Measurements from ENCODE around the gene ABHD12B. TPM values are rescaled to one million over a fixed set of nuclear protein-coding genes. Genes with fewer than 3 reads are reported as not detected.

The ABHD12B gene
- total and polyA plus RNA-seq, 2 donors from 2014 or later: 0.88 TPM; not detected in 1

GRCh38 chr14:50855558-50855957, 16.3 kb upstream of the ABHD12B start:
- Histone ChIP-seq H3K9me3 (ENCODE audit: control insufficient read depth in 2 of 3, insufficient read depth in 1 of 3, low read length in 3 of 3) (no peaks in the 10 kb centered on the region), H3K4me1 (ENCODE audit: control insufficient read depth in 2 of 3, insufficient read depth in 2 of 3, low read depth in 1 of 3, low read length in 3 of 3) (peaks cover 0 to 5% (median 0%) of the 10 kb centered on the region in 3 donors), H3K27ac (ENCODE audit: low read depth in 2 of 2, low read length in 2 of 2) (no peak overlapping the region), H3K4me3 (ENCODE audit: low read length in 3 of 3) (no peak overlapping the region), H3K27me3 (ENCODE audit: control insufficient read depth, insufficient read depth, low read length) (no peaks in the 10 kb centered on the region), H3K9ac (ENCODE audit: low read length in 3 of 3) (no peak overlapping the region), H3K36me3 (ENCODE audit: control insufficient read depth in 2 of 3, insufficient read depth in 3 of 3, low read length in 3 of 3) (no peaks in the 10 kb centered on the region)
- DNase-seq: no peak
- no peak for FAIRE-seq
- intact Hi-C loops (cut with DNase I): no loop called here
- TF ChIP-seq CTCF (IDR thresholded peaks at IDR 0.05; ENCODE audit: borderline replicate concordance, extremely low read depth, insufficient read depth): no peak

- Histone ChIP-seq H3K36me3 (ENCODE audit: control insufficient read depth in 2 of 3, insufficient read depth in 3 of 3, low read length in 3 of 3) (no peaks in the 10 kb centered on the region), H3K9me3 (ENCODE audit: control insufficient read depth in 2 of 3, insufficient read depth in 1 of 3, low read length in 3 of 3) (no peaks in the 10 kb centered on the region), H3K4me3 (ENCODE audit: low read length in 3 of 3) (no peak overlapping the region), H3K27ac (ENCODE audit: low read depth in 2 of 2, low read length in 2 of 2) (no peak overlapping the region), H3K4me1 (ENCODE audit: control insufficient read depth in 2 of 3, insufficient read depth in 2 of 3, low read depth in 1 of 3, low read length in 3 of 3) (peaks cover 0 to 5% (median 0%) of the 10 kb centered on the region in 3 donors), H3K9ac (ENCODE audit: low read length in 3 of 3) (no peak overlapping the region), H3K27me3 (ENCODE audit: control insufficient read depth, insufficient read depth, low read length) (no peaks in the 10 kb centered on the region)
- TF ChIP-seq CTCF (IDR thresholded peaks at IDR 0.05; ENCODE audit: borderline replicate concordance, extremely low read depth, insufficient read depth): no peak
- FAIRE-seq: no peak
- no peak for DNase-seq
- intact Hi-C loops (cut with DNase I): no loop called here
Measured at GRCh38 chr14:50856660-50857059, 15.2 kb upstream of the ABHD12B start.

- H3K9ac ChIP-seq (ENCODE audit: low read length in 3 of 3): peak overlapping the region in 2 of 3 donors; percentile 34 to 41
- H3K9me3 ChIP-seq (ENCODE audit: control insufficient read depth in 2 of 3, insufficient read depth in 1 of 3, low read length in 3 of 3): no peaks in the 10 kb centered on the region
- DNase-seq (no peak), FAIRE-seq (no peak)
- H3K4me1 ChIP-seq (ENCODE audit: control insufficient read depth in 2 of 3, insufficient read depth in 2 of 3, low read depth in 1 of 3, low read length in 3 of 3): peaks cover 0 to 5% (median 0%) of the 10 kb centered on the region in 3 donors
- no peaks in the 10 kb centered on the region for H3K36me3 ChIP-seq (ENCODE audit: control insufficient read depth in 2 of 3, insufficient read depth in 3 of 3, low read length in 3 of 3)
- TF ChIP-seq CTCF (IDR thresholded peaks at IDR 0.05; ENCODE audit: borderline replicate concordance, extremely low read depth, insufficient read depth): no peak
- intact Hi-C loops (cut with DNase I): no loop called here
- peak overlapping the region in 1 of 2 donors; percentile 12 for H3K27ac ChIP-seq (ENCODE audit: low read depth in 2 of 2, low read length in 2 of 2)
- no peaks in the 10 kb centered on the region for H3K27me3 ChIP-seq (ENCODE audit: control insufficient read depth, insufficient read depth, low read length)
- peak overlapping the region; percentile 40 to 82 (median 80) for H3K4me3 ChIP-seq (ENCODE audit: low read length in 3 of 3)
Measured at GRCh38 chr14:50859296-50859624, 12.6 kb upstream of the ABHD12B start.

GRCh38 chr14:50860478-50861086, 11.3 kb upstream of the ABHD12B start:
- Histone ChIP-seq H3K4me3 (ENCODE audit: low read length in 3 of 3) (peak overlapping the region; percentile 40 to 82 (median 80)), H3K4me1 (ENCODE audit: control insufficient read depth in 2 of 3, insufficient read depth in 2 of 3, low read depth in 1 of 3, low read length in 3 of 3) (peaks cover 0 to 5% (median 0%) of the 10 kb centered on the region in 3 donors), H3K36me3 (ENCODE audit: control insufficient read depth in 2 of 3, insufficient read depth in 3 of 3, low read length in 3 of 3) (no peaks in the 10 kb centered on the region), H3K9ac (ENCODE audit: low read length in 3 of 3) (peak overlapping the region in 2 of 3 donors; percentile 11 to 34), H3K9me3 (ENCODE audit: control insufficient read depth in 2 of 3, insufficient read depth in 1 of 3, low read length in 3 of 3) (no peaks in the 10 kb centered on the region), H3K27ac (ENCODE audit: low read depth in 2 of 2, low read length in 2 of 2) (no peak overlapping the region), H3K27me3 (ENCODE audit: control insufficient read depth, insufficient read depth, low read length) (no peaks in the 10 kb centered on the region)
- intact Hi-C loops (cut with DNase I): no loop called here
- TF ChIP-seq CTCF (IDR thresholded peaks at IDR 0.05; ENCODE audit: borderline replicate concordance, extremely low read depth, insufficient read depth): peak; percentile 85
- FAIRE-seq: peak; percentile 66
- peak; percentile 81 to 93 (median 88) for DNase-seq
